Mesenchymal stem cell (in vitro differentiated cells and primary cell): ENCODE data around the gene NOP9.
"Not testable (repeated sequence)": the region's sequence is repeated elsewhere in the genome, so short reads cannot be mapped to it uniquely, and the experiment has no call there.

Experiments
- DNase-seq: peaks from one replicate; pipeline ENCODE4 v3.0.0-alpha.2; 2013
- H2AFZ ChIP-seq: one replicate; pipeline ENCODE4 v1.6.1; 2013; ENCODE audit warnings: low read depth, mild to moderate bottlenecking, control low read depth, inconsistent platforms, low read length, moderate library complexity
- H2AK5ac ChIP-seq: 2 replicates; pipeline ENCODE4 v1.6.1; 2013; ENCODE audit warnings: low read length, moderate library complexity, mild to moderate bottlenecking, inconsistent platforms; ENCODE audit not compliant: severe bottlenecking
- H2BK120ac ChIP-seq: one replicate; pipeline ENCODE4 v1.6.1; 2013; ENCODE audit warnings: low read depth, mild to moderate bottlenecking, inconsistent platforms, low read length, moderate library complexity
- H2BK12ac ChIP-seq, 2 experiments: one replicate each; pipeline ENCODE4 v1.6.1; 2013; ENCODE audit warnings: inconsistent platforms in 2 of 2, low read length in 2 of 2, mild to moderate bottlenecking in 2 of 2, moderate library complexity in 2 of 2, control low read depth in 1 of 2
- H2BK15ac ChIP-seq: one replicate; pipeline ENCODE4 v1.6.1; 2013; ENCODE audit warnings: mild to moderate bottlenecking, low read depth, inconsistent platforms; ENCODE audit not compliant: poor library complexity, severe bottlenecking
- H2BK5ac ChIP-seq: 2 replicates; pipeline ENCODE4 v1.6.1; 2013; ENCODE audit warnings: low read depth, mild to moderate bottlenecking, low read length, control low read depth, inconsistent platforms; ENCODE audit not compliant: poor library complexity, severe bottlenecking
- H3K14ac ChIP-seq, 2 experiments: one replicate each; pipeline ENCODE4 v1.6.1; 2013; ENCODE audit warnings: inconsistent platforms in 2 of 2, low read length in 2 of 2, control low read depth in 1 of 2, mild to moderate bottlenecking in 1 of 2, moderate library complexity in 1 of 2
- H3K18ac ChIP-seq, 2 experiments: one replicate each; pipeline ENCODE4 v1.6.1; 2013; ENCODE audit warnings: inconsistent platforms in 2 of 2, low read length in 2 of 2, control low read depth in 1 of 2, low read depth in 1 of 2, mild to moderate bottlenecking in 1 of 2
- H3K23ac ChIP-seq, 2 experiments: one replicate each; pipeline ENCODE4 v1.6.1; 2013; ENCODE audit warnings: inconsistent platforms in 2 of 2, low read length in 2 of 2, mild to moderate bottlenecking in 2 of 2, moderate library complexity in 2 of 2, control low read depth in 1 of 2
- H3K27ac ChIP-seq: 2 replicates; pipeline ENCODE4 v1.5.1; 2013; ENCODE audit warnings: mild to moderate bottlenecking, moderate library complexity, low read length, control low read depth, inconsistent platforms; ENCODE audit not compliant: poor library complexity, severe bottlenecking
- H3K27me3 ChIP-seq, 2 experiments: 2 replicates each; pipeline versions ENCODE4 v1.6.1 to v1.7.0; 2013; ENCODE audit warnings: low read length in 2 of 2, mild to moderate bottlenecking in 2 of 2, moderate library complexity in 2 of 2, control low read depth in 1 of 2, inconsistent platforms in 1 of 2; ENCODE audit not compliant: control insufficient read depth in 1 of 2, insufficient read depth in 1 of 2
- H3K36me3 ChIP-seq, 2 experiments: 2 replicates each; pipeline versions ENCODE4 v1.6.1 to v1.7.0; 2013; ENCODE audit warnings: low read length in 2 of 2, control low read depth in 1 of 2, inconsistent platforms in 1 of 2, low read depth in 1 of 2, mild to moderate bottlenecking in 1 of 2; ENCODE audit not compliant: insufficient read depth in 2 of 2, control insufficient read depth in 1 of 2
- H3K4ac ChIP-seq, 2 experiments: one replicate each; pipeline ENCODE4 v1.6.1; 2013; ENCODE audit warnings: inconsistent platforms in 2 of 2, low read length in 2 of 2, mild to moderate bottlenecking in 2 of 2, moderate library complexity in 2 of 2, control low read depth in 1 of 2, low read depth in 1 of 2
- H3K4me1 ChIP-seq: 2 replicates; pipeline ENCODE4 v1.6.1; 2013; ENCODE audit warnings: low read depth, low read length, control low read depth; ENCODE audit not compliant: control insufficient read depth, insufficient read depth
- H3K4me2 ChIP-seq: 2 replicates; pipeline ENCODE4 v1.6.1; 2013; ENCODE audit warnings: low read length, mild to moderate bottlenecking, inconsistent platforms; ENCODE audit not compliant: poor library complexity, severe bottlenecking
- H3K4me3 ChIP-seq, 2 experiments: 2 replicates each; pipeline versions ENCODE4 v1.5.1 to v1.7.0; 2013; ENCODE audit warnings: low read length in 2 of 2, mild to moderate bottlenecking in 2 of 2, control low read depth in 1 of 2, low read depth in 1 of 2; ENCODE audit not compliant: insufficient read depth in 1 of 2
- H3K79me1 ChIP-seq: replicated peaks from 2 replicates; pipeline ENCODE4 v1.6.1; 2013; ENCODE audit warnings: mild to moderate bottlenecking, control low read depth, low read length, inconsistent platforms; ENCODE audit not compliant: poor library complexity, severe bottlenecking
- H3K9ac ChIP-seq: 2 replicates; pipeline ENCODE4 v1.7.0; 2013; ENCODE audit warnings: mild to moderate bottlenecking, low read length, moderate library complexity
- H3K9me3 ChIP-seq: 2 replicates; pipeline ENCODE4 v1.7.0; 2013; ENCODE audit warnings: mild to moderate bottlenecking, low read length; ENCODE audit not compliant: control insufficient read depth
- H4K8ac ChIP-seq: one replicate; pipeline ENCODE4 v1.6.1; 2013; ENCODE audit warnings: inconsistent platforms, mild to moderate bottlenecking, low read length, moderate library complexity
- H4K91ac ChIP-seq: one replicate; pipeline ENCODE4 v1.6.1; 2013; ENCODE audit warnings: mild to moderate bottlenecking, low read length, inconsistent platforms
- WGBS: methylation state at CpG from one replicate; pipeline ENCODE4 v1.1.7; 2013; ENCODE audit warnings: mixed read lengths; 5-methylcytosine and 5-hydroxymethylcytosine counted together

NOP9 gene

GRCh38 chr14:24351517-24351916 lies 51.9 kb downstream of the NOP9 start:
- DNase-seq, result peak; percentile 56
- H2BK120ac ChIP-seq, result no peak overlapping the region
- H3K36me3 ChIP-seq, result no peaks in the 10 kb centered on the region
- no peak overlapping the region for H3K27ac ChIP-seq
- no peak overlapping the region for H3K4ac ChIP-seq
- H3K4me2 ChIP-seq, result no peak overlapping the region
- no peak overlapping the region for H2AK5ac ChIP-seq
- H3K4me3 ChIP-seq, result no peak overlapping the region
- H2BK15ac ChIP-seq, result no peak overlapping the region
- no peaks in the 10 kb centered on the region for H3K79me1 ChIP-seq
- peak overlapping the region; percentile 67 for H4K8ac ChIP-seq
- 44% methylated on average over 4 of the region's 4 CpGs for WGBS
- H2AFZ ChIP-seq, result no peak overlapping the region
- H2BK5ac ChIP-seq, result no peak overlapping the region
- no peak overlapping the region for H3K23ac ChIP-seq
- H4K91ac ChIP-seq, result no peak overlapping the region
- peaks cover 0 to 52% of the 10 kb centered on the region in 2 experiments for H3K27me3 ChIP-seq
- no peaks in the 10 kb centered on the region for H3K4me1 ChIP-seq
- H3K9ac ChIP-seq, result peak overlapping the region; percentile 19
- H3K14ac ChIP-seq, result no peak overlapping the region
- H2BK12ac ChIP-seq, result no peak overlapping the region
- no peak overlapping the region for H3K18ac ChIP-seq
- no peaks in the 10 kb centered on the region for H3K9me3 ChIP-seq

GRCh38 chr14:24353559-24354481 lies 54.2 kb downstream of the NOP9 start:
- H3K79me1 ChIP-seq, result no peaks in the 10 kb centered on the region
- peak overlapping the region; percentile 20 to 72 for H2BK12ac ChIP-seq

GRCh38 chr14:24354482-24354825 lies 54.8 kb downstream of the NOP9 start:
- H2BK15ac ChIP-seq, H3K4me1 ChIP-seq, DNase-seq, H4K91ac ChIP-seq, H2AK5ac ChIP-seq, H3K4ac ChIP-seq, H3K14ac ChIP-seq, H3K4me2 ChIP-seq, H3K27ac ChIP-seq, H2AFZ ChIP-seq, H2BK120ac ChIP-seq, H3K18ac ChIP-seq, H2BK12ac ChIP-seq, H3K23ac ChIP-seq, H4K8ac ChIP-seq, H3K9me3 ChIP-seq, H2BK5ac ChIP-seq, H3K4me3 ChIP-seq, H3K36me3 ChIP-seq, H3K79me1 ChIP-seq: not testable (repeated sequence)
- Histone ChIP-seq H3K27me3 (peaks cover 0 to 38% of the 10 kb centered on the region in 2 experiments), H3K9ac (peak overlapping the region; percentile 6)
- 29% methylated on average over 1 of the region's 3 CpGs for WGBS

More at GRCh38 chr14:24353559-24354481, 54.2 kb downstream of the NOP9 start:
- Histone ChIP-seq H3K27ac (no peak overlapping the region), H2BK120ac (no peak overlapping the region), H3K4me3 (no peak overlapping the region), H3K4me2 (no peak overlapping the region), H2AFZ (no peak overlapping the region), H3K36me3 (no peaks in the 10 kb centered on the region), H3K27me3 (peaks cover 0 to 42% of the 10 kb centered on the region in 2 experiments), H2BK5ac (no peak overlapping the region), H2AK5ac (no peak overlapping the region), H3K14ac (no peak overlapping the region), H3K18ac (peak overlapping the region; percentile 38 to 73), H2BK15ac (no peak overlapping the region), H3K23ac (no peak overlapping the region), H4K91ac (no peak overlapping the region), H4K8ac (no peak overlapping the region), H3K4ac (peak overlapping the region in 1 of 2 experiments; percentile 30), H3K9ac (peak overlapping the region; percentile 25), H3K9me3 (no peaks in the 10 kb centered on the region), H3K4me1 (no peaks in the 10 kb centered on the region)
- peak; percentile 87 for DNase-seq
- WGBS, result 96% methylated on average over 3 of the region's 5 CpGs

GRCh38 chr14:24355009-24355408 lies 55.4 kb downstream of the NOP9 start:
- no peaks in the 10 kb centered on the region for H3K4me1 ChIP-seq
- no peak overlapping the region for H2AK5ac ChIP-seq
- H3K36me3 ChIP-seq, result no peaks in the 10 kb centered on the region
- H3K79me1 ChIP-seq, result no peaks in the 10 kb centered on the region
- H4K91ac ChIP-seq, result no peak overlapping the region
- peak overlapping the region in 1 of 2 experiments; percentile 74 for H3K18ac ChIP-seq
- H2AFZ ChIP-seq, result no peak overlapping the region
- no peak overlapping the region for H3K27ac ChIP-seq
- H2BK120ac ChIP-seq, result peak overlapping the region; percentile 8
- H2BK5ac ChIP-seq, result no peak overlapping the region
- no peak overlapping the region for H3K4me2 ChIP-seq
- H2BK12ac ChIP-seq, result peak overlapping the region; percentile 66 to 71
- H3K9ac ChIP-seq, result no peak overlapping the region
- H3K23ac ChIP-seq, result no peak overlapping the region
- no peak overlapping the region for H3K4ac ChIP-seq
- H2BK15ac ChIP-seq, result no peak overlapping the region
- no peak overlapping the region for H3K4me3 ChIP-seq
- H3K14ac ChIP-seq, result peak overlapping the region in 1 of 2 experiments; percentile 83
- peaks cover 0 to 35% of the 10 kb centered on the region in 2 experiments for H3K27me3 ChIP-seq
- no peaks in the 10 kb centered on the region for H3K9me3 ChIP-seq
- H4K8ac ChIP-seq, result no peak overlapping the region
- WGBS, result 97% methylated on average over 4 of the region's 7 CpGs
- no peak for DNase-seq
